Measurements from ENCODE around the gene GC. TPM values are rescaled to one million over a fixed set of nuclear protein-coding genes. Genes with fewer than 3 reads are reported as not detected.

Gene GC
- total RNA-seq, 4 donors from 2014 or later: not detected

DNA sequence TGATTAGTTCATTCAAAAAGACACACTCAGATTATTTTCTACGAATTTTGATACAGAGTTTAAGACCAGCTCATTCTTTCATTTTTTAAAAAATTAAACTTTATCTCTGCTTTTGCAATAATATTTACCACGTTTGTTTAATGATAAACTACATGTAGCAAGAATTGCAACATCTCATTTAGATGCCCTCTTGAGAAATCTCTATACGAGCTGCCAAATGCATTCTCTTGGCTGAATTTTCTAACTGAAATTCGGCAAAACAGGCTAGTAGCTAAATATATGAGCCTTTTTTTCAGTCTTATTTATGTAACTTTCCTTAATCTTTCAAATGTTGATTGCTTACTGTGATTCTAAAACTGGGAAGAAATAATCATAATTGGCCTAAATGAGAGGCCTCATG lies 2.1 kb upstream of the GC start:
- 61 to 72% methylated on average over 4 of the region's 4 CpGs for WGBS, 2 donors
- no peak for DNase-seq
- no peak overlapping the region for H3K27ac ChIP-seq
- intact Hi-C loops (cut with DNase I): no loop called here
- TF ChIP-seq, protein P1, sequence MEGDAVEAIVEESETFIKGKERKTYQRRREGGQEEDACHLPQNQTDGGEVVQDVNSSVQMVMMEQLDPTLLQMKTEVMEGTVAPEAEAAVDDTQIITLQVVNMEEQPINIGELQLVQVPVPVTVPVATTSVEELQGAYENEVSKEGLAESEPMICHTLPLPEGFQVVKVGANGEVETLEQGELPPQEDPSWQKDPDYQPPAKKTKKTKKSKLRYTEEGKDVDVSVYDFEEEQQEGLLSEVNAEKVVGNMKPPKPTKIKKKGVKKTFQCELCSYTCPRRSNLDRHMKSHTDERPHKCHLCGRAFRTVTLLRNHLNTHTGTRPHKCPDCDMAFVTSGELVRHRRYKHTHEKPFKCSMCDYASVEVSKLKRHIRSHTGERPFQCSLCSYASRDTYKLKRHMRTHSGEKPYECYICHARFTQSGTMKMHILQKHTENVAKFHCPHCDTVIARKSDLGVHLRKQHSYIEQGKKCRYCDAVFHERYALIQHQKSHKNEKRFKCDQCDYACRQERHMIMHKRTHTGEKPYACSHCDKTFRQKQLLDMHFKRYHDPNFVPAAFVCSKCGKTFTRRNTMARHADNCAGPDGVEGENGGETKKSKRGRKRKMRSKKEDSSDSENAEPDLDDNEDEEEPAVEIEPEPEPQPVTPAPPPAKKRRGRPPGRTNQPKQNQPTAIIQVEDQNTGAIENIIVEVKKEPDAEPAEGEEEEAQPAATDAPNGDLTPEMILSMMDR (IDR thresholded peaks at IDR 0.05): no peak
- TF ChIP-seq POLR2A (IDR thresholded peaks at IDR 0.05): no peak
- H3K4me3 ChIP-seq (replicated peaks in 1 of 3): no peak overlapping the region
- no peaks in the 10 kb centered on the region for H3K4me1 ChIP-seq
- no peaks in the 10 kb centered on the region for H3K36me3 ChIP-seq
- no peaks in the 10 kb centered on the region for H3K9me3 ChIP-seq
- H3K27me3 ChIP-seq: no peaks in the 10 kb centered on the region

DNA sequence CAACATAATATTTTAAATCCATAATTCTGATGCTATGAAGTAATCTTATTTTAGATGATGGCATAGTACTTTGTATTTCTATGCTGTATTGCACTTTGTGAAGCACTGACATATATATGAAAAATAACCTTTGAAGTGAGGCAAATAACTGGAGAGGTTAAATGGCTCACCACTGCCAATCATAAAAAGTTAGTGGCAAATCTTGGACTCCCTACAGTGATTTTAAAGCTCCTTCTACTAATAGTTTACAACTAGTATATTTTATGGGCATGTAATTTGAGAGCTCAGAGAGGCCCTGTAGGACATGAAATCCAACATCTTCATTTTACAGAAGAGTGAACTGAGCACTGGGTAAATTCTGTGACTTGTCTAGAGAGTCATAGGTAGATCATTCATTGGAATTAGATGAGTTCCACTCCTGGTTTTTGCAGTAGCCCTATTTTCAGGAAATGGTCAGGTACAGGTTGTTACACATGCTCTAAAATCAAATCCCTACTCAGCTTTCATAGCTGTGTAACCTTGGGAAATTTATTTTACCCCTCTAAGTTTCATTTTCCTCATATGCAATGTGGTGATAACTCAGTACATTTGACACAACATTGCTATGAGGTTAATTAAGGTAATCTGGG lies 804 bp upstream of the GC start:
- Histone ChIP-seq H3K4me3 (replicated peaks in 1 of 3) (no peak overlapping the region), H3K4me1 (no peaks in the 10 kb centered on the region), H3K27ac (no peak overlapping the region), H3K27me3 (no peaks in the 10 kb centered on the region), H3K9me3 (no peaks in the 10 kb centered on the region), H3K36me3 (no peaks in the 10 kb centered on the region)
- DNase-seq: no peak
- intact Hi-C loops (cut with DNase I): no loop called here
- TF ChIP-seq POLR2A (IDR thresholded peaks at IDR 0.05): no peak
- TF ChIP-seq, protein P1 (IDR thresholded peaks at IDR 0.05): no peak

DNA sequence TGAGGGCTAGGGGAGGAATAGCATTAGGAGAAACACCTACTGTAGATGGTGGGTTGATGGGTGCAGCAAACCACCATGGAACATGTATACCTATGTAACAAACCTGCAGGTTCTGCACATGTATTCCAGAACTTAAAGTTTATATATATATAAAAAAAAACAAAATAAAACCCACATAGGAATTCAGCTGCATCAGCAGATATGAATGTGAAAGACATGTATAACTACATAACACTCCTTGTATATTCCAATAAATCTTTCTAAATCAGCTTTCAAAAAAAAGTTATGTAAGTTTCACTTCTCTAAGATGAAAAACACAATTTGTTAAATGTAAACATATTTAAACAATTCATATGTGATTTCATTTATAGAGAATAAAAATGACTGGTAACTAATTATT lies 6.0 kb downstream of the GC start:
- Histone ChIP-seq H3K27ac (no peak overlapping the region), H3K9me3 (no peaks in the 10 kb centered on the region), H3K36me3 (no peaks in the 10 kb centered on the region), H3K4me1 (no peaks in the 10 kb centered on the region), H3K27me3 (no peaks in the 10 kb centered on the region), H3K4me3 (replicated peaks in 1 of 3) (no peak overlapping the region)
- intact Hi-C loops (cut with DNase I): no loop called here
- DNase-seq: no peak
- TF ChIP-seq POLR2A (IDR thresholded peaks at IDR 0.05): no peak
- TF ChIP-seq, protein P1 (IDR thresholded peaks at IDR 0.05): no peak

DNA sequence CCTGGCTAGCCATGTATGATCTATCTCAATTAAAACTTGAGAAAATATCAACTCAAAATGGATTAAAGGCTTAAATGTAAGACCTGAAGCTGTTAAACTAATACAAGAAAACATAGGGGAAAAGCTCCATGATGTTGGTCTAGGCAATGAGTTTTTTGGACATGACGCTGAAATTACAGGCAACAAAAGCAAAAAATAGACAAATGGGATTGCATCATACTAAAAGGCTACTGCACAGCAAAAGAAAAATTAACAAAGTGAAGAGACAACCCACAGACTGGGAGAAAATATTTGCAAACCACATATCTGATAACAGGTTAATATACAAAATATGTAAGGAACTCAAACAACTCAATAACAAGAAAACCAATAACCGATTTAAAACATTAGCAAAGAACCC lies 8.4 kb downstream of the GC start:
- Histone ChIP-seq H3K27me3 (no peaks in the 10 kb centered on the region), H3K27ac (no peak overlapping the region), H3K4me1 (no peaks in the 10 kb centered on the region), H3K9me3 (no peaks in the 10 kb centered on the region), H3K36me3 (no peaks in the 10 kb centered on the region), H3K4me3 (replicated peaks in 1 of 3) (no peak overlapping the region)
- intact Hi-C loops (cut with DNase I): no loop called here
- no peak for TF ChIP-seq POLR2A (IDR thresholded peaks at IDR 0.05)
- TF ChIP-seq, protein P1 (IDR thresholded peaks at IDR 0.05): no peak
- WGBS, 2 donors: 94 to 96% methylated on average over 2 of the region's 2 CpGs
- DNase-seq: no peak

DNA sequence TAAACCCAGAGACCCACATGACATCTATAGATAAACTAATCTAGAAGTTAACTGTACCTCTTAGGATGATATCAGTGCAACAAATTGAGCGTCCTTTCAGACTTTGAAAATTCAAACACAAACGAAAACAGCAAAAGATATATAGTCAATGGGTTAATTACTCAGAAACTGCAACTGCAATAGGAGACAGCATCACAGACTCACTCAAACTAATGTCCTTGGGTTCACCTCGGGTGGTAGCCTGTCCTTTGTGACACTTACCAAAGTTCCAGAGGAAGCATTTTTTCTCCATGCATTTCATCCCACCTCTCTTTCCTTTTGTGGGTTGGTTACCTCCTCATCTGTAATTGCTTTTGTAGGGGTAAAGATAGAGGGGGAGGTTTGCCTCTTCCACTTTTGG lies 9.7 kb downstream of the GC start:
- intact Hi-C loops (cut with DNase I): no loop called here
- no peaks in the 10 kb centered on the region for H3K27me3 ChIP-seq
- H3K4me1 ChIP-seq: no peaks in the 10 kb centered on the region
- TF ChIP-seq, protein P1 (IDR thresholded peaks at IDR 0.05): no peak
- no peak for TF ChIP-seq POLR2A (IDR thresholded peaks at IDR 0.05)
- DNase-seq: no peak
- H3K9me3 ChIP-seq: no peaks in the 10 kb centered on the region
- H3K27ac ChIP-seq: no peak overlapping the region
- H3K4me3 ChIP-seq (replicated peaks in 1 of 3): no peak overlapping the region
- 74 to 75% methylated on average over 3 of the region's 3 CpGs for WGBS, 2 donors
- H3K36me3 ChIP-seq: no peaks in the 10 kb centered on the region

All from thyroid gland (tissue), 4 donors.